PC-3 (cell line): Measurements from ENCODE around the gene KCNK18. TPM values are rescaled to one million over a fixed set of nuclear protein-coding genes. Genes with fewer than 3 reads are reported as not detected.

Experiments used
- ATAC-seq: fragments of 200-7000 bp; cut with Tn5 transposase; 2 replicates; pipeline ENCODE4 v1.9.1; 2020; ENCODE audit warnings: mild to moderate bottlenecking, moderate library complexity
- BruUV-seq: library from RNA; stranded (reverse); fragments of 400-500 nt; replicated peaks from 2 replicates; lab custom pipeline; 2021; lab: Mats Ljungman, UMichigan
- CTCF ChIA-PET: fragments of 300-600 bp; sonication (Branson Sonifier 250); formaldehyde crosslinking; loops from one replicate; lab custom pipeline; 2022; ENCODE audit warnings: antibody characterized with exemption; lab: Charles Lee
- POLR2A ChIA-PET: fragments of 300-600 bp; sonication (Branson Sonifier 250); formaldehyde crosslinking; loops from one replicate; lab custom pipeline; 2022; ENCODE audit warnings: antibody characterized with exemption; ENCODE audit not compliant: unreplicated experiment; lab: Charles Lee
- DNase-seq: peaks from one replicate; pipeline ENCODE4 v3.0.0-alpha.2; 2015
- H2AFZ ChIP-seq: fragments of 300-600 bp; sonication (generic); 2 replicates; pipeline ENCODE4 v1.6.0; 2016; ENCODE audit warnings: antibody characterized with exemption, low read length
- H3F3A ChIP-seq: fragments of 300-600 bp; sonication (generic); one replicate; pipeline ENCODE4 v1.6.0; 2017; ENCODE audit warnings: antibody characterized with exemption, low read length, control low read depth, mild to moderate bottlenecking; ENCODE audit not compliant: unreplicated experiment
- H3K27ac ChIP-seq: fragments of 300-600 bp; sonication (generic); 2 replicates; pipeline ENCODE4 v1.5.1; 2016; ENCODE audit warnings: mild to moderate bottlenecking, low read length
- H3K27me3 ChIP-seq: fragments of 300-600 bp; sonication (generic); 2 replicates; pipeline ENCODE4 v1.6.1; 2016; ENCODE audit warnings: low read length, mixed read lengths
- H3K36me3 ChIP-seq: fragments of 300-600 bp; sonication (generic); 2 replicates; pipeline ENCODE4 v1.6.1; 2016; ENCODE audit warnings: low read depth, mixed run types, low read length, mixed read lengths
- H3K4me1 ChIP-seq: fragments of 300-600 bp; sonication (generic); 2 replicates; pipeline ENCODE4 v1.5.1; 2016; ENCODE audit warnings: low read length; ENCODE audit not compliant: insufficient read depth
- H3K4me2 ChIP-seq: fragments of 300-600 bp; sonication (generic); 2 replicates; pipeline ENCODE4 v1.6.0; 2016; ENCODE audit warnings: low read length
- H3K4me3 ChIP-seq: fragments of 300-600 bp; sonication (generic); 2 replicates; pipeline ENCODE4 v1.5.1; 2016; ENCODE audit warnings: mild to moderate bottlenecking, low read length, mixed read lengths
- H3K79me2 ChIP-seq: fragments of 300-600 bp; sonication (generic); 2 replicates; pipeline ENCODE4 v1.6.1; 2017; ENCODE audit warnings: low read length, mixed read lengths
- H3K9ac ChIP-seq: fragments of 300-600 bp; sonication (generic); 2 replicates; pipeline ENCODE4 v1.6.0; 2016; ENCODE audit warnings: mild to moderate bottlenecking, low read length
- H3K9me2 ChIP-seq: fragments of 300-600 bp; sonication (generic); replicated peaks from 2 replicates; pipeline ENCODE4 v1.6.1; 2016; ENCODE audit warnings: mixed run types, low read length, mixed read lengths
- H3K9me3 ChIP-seq: fragments of 300-600 bp; sonication (generic); 2 replicates; pipeline ENCODE4 v1.6.1; 2016; ENCODE audit warnings: low read length, mixed read lengths
- H4K20me1 ChIP-seq: fragments of 300-600 bp; sonication (generic); 2 replicates; pipeline ENCODE4 v1.6.1; 2016; ENCODE audit warnings: low read length, mixed read lengths
- EZH2 ChIP-seq: fragments of 300-600 bp; sonication (generic); IDR thresholded peaks from one replicate; pipeline ENCODE4 v1.6.1; 2017; ENCODE audit warnings: antibody characterized with exemption, mild to moderate bottlenecking, low read length; ENCODE audit not compliant: unreplicated experiment
- EZH2phosphoT487 ChIP-seq: fragments of 300-600 bp; sonication (generic); IDR thresholded peaks from 2 replicates; pipeline ENCODE4 v1.6.1; 2018; ENCODE audit warnings: mild to moderate bottlenecking, antibody characterized with exemption, low read length, borderline replicate concordance
- intact Hi-C: fragments of 100-400 bp; cut with micrococcal nuclease; formaldehyde crosslinking; loops from 2 replicates; pipeline ENCODE4 v1.9.0; 2023
- total RNA-seq: library from RNA; depleted of rRNA; stranded (reverse); fragments of >200 nt; gene quantifications from 2 replicates; pipeline ENCODE4 v1.2.3, GENCODE V29; 2014
- TF ChIP-seq, protein P1 (sequence below): fragments of 300-600 bp; sonication (generic); conservative IDR thresholded peaks from 2 replicates; pipeline ENCODE4 v1.5.1; 2017; ENCODE audit warnings: antibody characterized with exemption, low read depth, mild to moderate bottlenecking, low read length

The KCNK18 gene
- total RNA-seq, 1 experiment from 2014 or later, result not detected

DNA sequence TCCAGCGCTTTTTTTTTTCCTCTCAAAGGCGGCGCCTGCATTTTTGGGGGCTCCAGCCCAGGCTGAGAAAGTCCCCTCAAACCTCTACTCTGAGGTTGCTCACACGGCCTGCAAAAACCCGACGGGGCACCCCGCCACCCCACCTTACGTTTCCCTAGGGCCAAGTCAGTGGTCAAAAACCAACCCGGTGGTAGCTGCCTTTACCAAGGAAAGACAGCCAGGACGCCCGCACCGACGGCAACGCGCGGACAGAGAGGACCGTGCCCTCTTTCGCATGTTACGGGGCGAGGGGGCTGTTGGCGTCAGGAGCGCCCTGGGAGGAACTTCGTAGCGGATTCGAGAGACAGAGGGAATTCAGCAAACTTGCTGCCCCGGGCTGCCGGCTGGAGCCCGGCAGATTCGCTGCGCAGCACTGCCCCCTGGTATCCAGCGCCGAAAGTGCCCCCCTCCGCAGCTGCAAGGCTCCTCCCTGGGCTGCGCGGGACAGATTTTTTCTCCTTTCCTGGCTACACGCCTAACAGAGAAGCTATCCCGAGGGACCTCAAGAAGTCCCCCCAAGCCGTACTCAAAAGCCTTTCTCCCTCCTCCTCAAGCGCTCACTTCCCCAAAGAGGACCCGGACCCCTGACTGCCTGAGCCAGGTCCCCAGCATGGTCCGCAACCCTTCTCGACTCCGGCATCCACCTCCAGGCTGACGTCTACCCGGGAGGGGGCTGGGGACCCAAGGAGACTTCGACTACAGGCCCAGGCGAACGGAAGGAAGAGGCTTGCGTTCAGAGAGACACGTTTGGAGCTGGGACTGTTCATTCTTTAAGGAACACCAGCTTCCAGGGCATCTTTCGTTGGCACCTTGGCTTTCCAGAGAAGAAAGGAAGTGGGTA lies 31.5 kb upstream of the KCNK18 start:
- Histone ChIP-seq H3F3A (no peaks in the 10 kb centered on the region), H3K9me3 (no peaks in the 10 kb centered on the region), H3K4me3 (peak overlapping the region; percentile 53; the same call in 1 of the 2 replicates), H3K79me2 (no peaks in the 10 kb centered on the region), H3K4me2 (peak overlapping the region; percentile 78), H3K27me3 (peaks cover 55% of the 10 kb centered on the region), H3K9ac (no peak overlapping the region), H2AFZ (peak overlapping the region; percentile 62), H3K27ac (no peak overlapping the region), H3K9me2 (no peaks in the 10 kb centered on the region), H4K20me1 (no peaks in the 10 kb centered on the region), H3K36me3 (no peaks in the 10 kb centered on the region), H3K4me1 (peaks cover 11% of the 10 kb centered on the region; the same call in 1 of the 2 replicates)
- POLR2A ChIA-PET, result no interaction called here
- CTCF ChIA-PET, result interaction anchor here (1.5 kb wide), 1 partner anchor 9 kb away, joined by 5 read pairs; no protein-coding TSS in a partner anchor
- TF ChIP-seq, protein P1, sequence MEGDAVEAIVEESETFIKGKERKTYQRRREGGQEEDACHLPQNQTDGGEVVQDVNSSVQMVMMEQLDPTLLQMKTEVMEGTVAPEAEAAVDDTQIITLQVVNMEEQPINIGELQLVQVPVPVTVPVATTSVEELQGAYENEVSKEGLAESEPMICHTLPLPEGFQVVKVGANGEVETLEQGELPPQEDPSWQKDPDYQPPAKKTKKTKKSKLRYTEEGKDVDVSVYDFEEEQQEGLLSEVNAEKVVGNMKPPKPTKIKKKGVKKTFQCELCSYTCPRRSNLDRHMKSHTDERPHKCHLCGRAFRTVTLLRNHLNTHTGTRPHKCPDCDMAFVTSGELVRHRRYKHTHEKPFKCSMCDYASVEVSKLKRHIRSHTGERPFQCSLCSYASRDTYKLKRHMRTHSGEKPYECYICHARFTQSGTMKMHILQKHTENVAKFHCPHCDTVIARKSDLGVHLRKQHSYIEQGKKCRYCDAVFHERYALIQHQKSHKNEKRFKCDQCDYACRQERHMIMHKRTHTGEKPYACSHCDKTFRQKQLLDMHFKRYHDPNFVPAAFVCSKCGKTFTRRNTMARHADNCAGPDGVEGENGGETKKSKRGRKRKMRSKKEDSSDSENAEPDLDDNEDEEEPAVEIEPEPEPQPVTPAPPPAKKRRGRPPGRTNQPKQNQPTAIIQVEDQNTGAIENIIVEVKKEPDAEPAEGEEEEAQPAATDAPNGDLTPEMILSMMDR, result peak; percentile 63
- TF ChIP-seq EZH2phosphoT487, result no peak
- intact Hi-C loops, result loop anchor here (2.0 kb wide), 1 partner anchor 53 kb away; no protein-coding TSS in a partner anchor
- ATAC-seq (peak; percentile 68), DNase-seq (peak; percentile 63)
- BruUV-seq, result no TSS peak

DNA sequence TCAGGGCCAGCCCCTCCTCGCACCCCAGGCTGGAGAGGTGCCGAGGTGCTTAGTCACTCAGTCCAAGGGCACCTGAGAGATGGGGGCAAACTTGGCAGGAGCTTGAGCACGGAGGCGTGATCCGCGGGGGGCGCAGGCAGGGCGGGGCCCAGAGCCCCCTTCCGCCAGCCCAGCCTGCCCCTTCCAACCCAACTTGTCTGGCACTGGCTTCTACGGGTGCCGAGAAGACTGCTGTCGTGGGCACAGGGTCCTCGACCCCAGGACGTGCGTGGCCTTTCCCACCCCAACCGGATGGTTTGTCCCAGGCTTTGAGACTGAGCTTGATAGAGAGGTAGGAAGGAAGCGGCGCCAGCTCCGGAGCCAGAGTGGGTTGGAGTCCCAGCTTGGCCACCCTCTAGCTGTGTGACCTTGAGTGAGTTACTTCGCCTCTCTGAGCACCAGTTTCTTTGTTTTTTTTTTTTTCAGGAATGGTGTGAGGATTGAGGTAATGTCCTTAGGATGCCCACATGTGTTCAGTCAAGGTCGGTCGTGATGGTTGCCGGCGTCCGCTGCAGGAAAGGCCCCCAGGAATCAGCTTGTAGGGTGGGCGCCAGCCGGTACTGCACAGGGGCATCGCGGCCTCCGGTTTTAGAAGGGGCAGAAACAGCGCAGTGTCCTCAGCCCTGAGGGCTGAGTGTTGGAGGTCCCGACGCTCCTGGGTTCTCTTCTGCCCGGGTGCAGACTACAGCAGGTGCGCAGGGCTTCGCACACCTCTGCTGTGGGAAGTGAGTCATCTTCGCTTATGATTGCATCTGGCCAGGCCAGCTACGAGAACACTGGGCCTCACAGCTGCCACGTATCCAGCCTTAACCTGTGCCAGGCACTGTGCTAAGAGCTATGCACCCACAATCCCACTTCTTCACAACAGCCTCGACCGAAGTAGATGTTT lies 30.6 kb upstream of the KCNK18 start:
- Histone ChIP-seq H3K9ac (no peak overlapping the region), H3K4me1 (peaks cover 11% of the 10 kb centered on the region; the same call in 1 of the 2 replicates), H4K20me1 (no peaks in the 10 kb centered on the region), H2AFZ (peak overlapping the region; percentile 62; the same call in 1 of the 2 replicates), H3K4me2 (peak overlapping the region; percentile 78), H3F3A (no peaks in the 10 kb centered on the region), H3K9me3 (no peaks in the 10 kb centered on the region), H3K36me3 (no peaks in the 10 kb centered on the region), H3K4me3 (peak overlapping the region; percentile 53; the same call in 1 of the 2 replicates), H3K79me2 (no peaks in the 10 kb centered on the region), H3K27me3 (peaks cover 49% of the 10 kb centered on the region), H3K9me2 (no peaks in the 10 kb centered on the region), H3K27ac (no peak overlapping the region)
- DNase-seq, result peak; percentile 43
- no TSS peak for BruUV-seq
- intact Hi-C loops, result no loop called here
- ChIA-PET POLR2A (no interaction called here), CTCF (interaction anchor here (1.0 to 1.5 kb wide), 3 partner anchors 8 to 329 kb away, joined by 4 to 5 read pairs (median 5); no protein-coding TSS in a partner anchor)
- TF ChIP-seq, protein P1, result no peak
- TF ChIP-seq EZH2 (no peak), EZH2phosphoT487 (no peak)
- peak; percentile 50 for ATAC-seq
